PC-3 (cell line): ENCODE results near the gene MTHFD1L. TPM values are rescaled to one million over a fixed set of nuclear protein-coding genes. Genes with fewer than 3 reads are reported as not detected.
"Not testable (repeated sequence)": the region's sequence is repeated elsewhere in the genome, so short reads cannot be mapped to it uniquely, and the experiment has no call there.

Experiments used
- ATAC-seq: fragments of 200-7000 bp; cut with Tn5 transposase; 2 replicates; pipeline ENCODE4 v1.9.1; 2020; ENCODE audit warnings: mild to moderate bottlenecking, moderate library complexity
- BruUV-seq: library from RNA; stranded (reverse); fragments of 400-500 nt; replicated peaks from 2 replicates; lab custom pipeline; 2021; lab: Mats Ljungman, UMichigan
- CTCF ChIA-PET: fragments of 300-600 bp; sonication (Branson Sonifier 250); formaldehyde crosslinking; loops from one replicate; lab custom pipeline; 2022; ENCODE audit warnings: antibody characterized with exemption; lab: Charles Lee
- POLR2A ChIA-PET: fragments of 300-600 bp; sonication (Branson Sonifier 250); formaldehyde crosslinking; loops from one replicate; lab custom pipeline; 2022; ENCODE audit warnings: antibody characterized with exemption; ENCODE audit not compliant: unreplicated experiment; lab: Charles Lee
- DNase-seq: peaks from one replicate; pipeline ENCODE4 v3.0.0-alpha.2; 2015
- H2AFZ ChIP-seq: fragments of 300-600 bp; sonication (generic); 2 replicates; pipeline ENCODE4 v1.6.0; 2016; ENCODE audit warnings: antibody characterized with exemption, low read length
- H3F3A ChIP-seq: fragments of 300-600 bp; sonication (generic); one replicate; pipeline ENCODE4 v1.6.0; 2017; ENCODE audit warnings: antibody characterized with exemption, low read length, control low read depth, mild to moderate bottlenecking; ENCODE audit not compliant: unreplicated experiment
- H3K27ac ChIP-seq: fragments of 300-600 bp; sonication (generic); 2 replicates; pipeline ENCODE4 v1.5.1; 2016; ENCODE audit warnings: mild to moderate bottlenecking, low read length
- H3K27me3 ChIP-seq: fragments of 300-600 bp; sonication (generic); 2 replicates; pipeline ENCODE4 v1.6.1; 2016; ENCODE audit warnings: low read length, mixed read lengths
- H3K36me3 ChIP-seq: fragments of 300-600 bp; sonication (generic); 2 replicates; pipeline ENCODE4 v1.6.1; 2016; ENCODE audit warnings: low read depth, mixed run types, low read length, mixed read lengths
- H3K4me1 ChIP-seq: fragments of 300-600 bp; sonication (generic); 2 replicates; pipeline ENCODE4 v1.5.1; 2016; ENCODE audit warnings: low read length; ENCODE audit not compliant: insufficient read depth
- H3K4me2 ChIP-seq: fragments of 300-600 bp; sonication (generic); 2 replicates; pipeline ENCODE4 v1.6.0; 2016; ENCODE audit warnings: low read length
- H3K4me3 ChIP-seq: fragments of 300-600 bp; sonication (generic); 2 replicates; pipeline ENCODE4 v1.5.1; 2016; ENCODE audit warnings: mild to moderate bottlenecking, low read length, mixed read lengths
- H3K79me2 ChIP-seq: fragments of 300-600 bp; sonication (generic); 2 replicates; pipeline ENCODE4 v1.6.1; 2017; ENCODE audit warnings: low read length, mixed read lengths
- H3K9ac ChIP-seq: fragments of 300-600 bp; sonication (generic); 2 replicates; pipeline ENCODE4 v1.6.0; 2016; ENCODE audit warnings: mild to moderate bottlenecking, low read length
- H3K9me2 ChIP-seq: fragments of 300-600 bp; sonication (generic); replicated peaks from 2 replicates; pipeline ENCODE4 v1.6.1; 2016; ENCODE audit warnings: mixed run types, low read length, mixed read lengths
- H3K9me3 ChIP-seq: fragments of 300-600 bp; sonication (generic); 2 replicates; pipeline ENCODE4 v1.6.1; 2016; ENCODE audit warnings: low read length, mixed read lengths
- H4K20me1 ChIP-seq: fragments of 300-600 bp; sonication (generic); 2 replicates; pipeline ENCODE4 v1.6.1; 2016; ENCODE audit warnings: low read length, mixed read lengths
- EZH2 ChIP-seq: fragments of 300-600 bp; sonication (generic); IDR thresholded peaks from one replicate; pipeline ENCODE4 v1.6.1; 2017; ENCODE audit warnings: antibody characterized with exemption, mild to moderate bottlenecking, low read length; ENCODE audit not compliant: unreplicated experiment
- EZH2phosphoT487 ChIP-seq: fragments of 300-600 bp; sonication (generic); IDR thresholded peaks from 2 replicates; pipeline ENCODE4 v1.6.1; 2018; ENCODE audit warnings: mild to moderate bottlenecking, antibody characterized with exemption, low read length, borderline replicate concordance
- intact Hi-C: fragments of 100-400 bp; cut with micrococcal nuclease; formaldehyde crosslinking; loops from 2 replicates; pipeline ENCODE4 v1.9.0; 2023
- total RNA-seq: library from RNA; depleted of rRNA; stranded (reverse); fragments of >200 nt; gene quantifications from 2 replicates; pipeline ENCODE4 v1.2.3, GENCODE V29; 2014
- TF ChIP-seq, protein P1 (sequence below): fragments of 300-600 bp; sonication (generic); conservative IDR thresholded peaks from 2 replicates; pipeline ENCODE4 v1.5.1; 2017; ENCODE audit warnings: antibody characterized with exemption, low read depth, mild to moderate bottlenecking, low read length

Gene MTHFD1L
- total RNA-seq, 1 experiment from 2014 or later: 11.9 TPM

DNA sequence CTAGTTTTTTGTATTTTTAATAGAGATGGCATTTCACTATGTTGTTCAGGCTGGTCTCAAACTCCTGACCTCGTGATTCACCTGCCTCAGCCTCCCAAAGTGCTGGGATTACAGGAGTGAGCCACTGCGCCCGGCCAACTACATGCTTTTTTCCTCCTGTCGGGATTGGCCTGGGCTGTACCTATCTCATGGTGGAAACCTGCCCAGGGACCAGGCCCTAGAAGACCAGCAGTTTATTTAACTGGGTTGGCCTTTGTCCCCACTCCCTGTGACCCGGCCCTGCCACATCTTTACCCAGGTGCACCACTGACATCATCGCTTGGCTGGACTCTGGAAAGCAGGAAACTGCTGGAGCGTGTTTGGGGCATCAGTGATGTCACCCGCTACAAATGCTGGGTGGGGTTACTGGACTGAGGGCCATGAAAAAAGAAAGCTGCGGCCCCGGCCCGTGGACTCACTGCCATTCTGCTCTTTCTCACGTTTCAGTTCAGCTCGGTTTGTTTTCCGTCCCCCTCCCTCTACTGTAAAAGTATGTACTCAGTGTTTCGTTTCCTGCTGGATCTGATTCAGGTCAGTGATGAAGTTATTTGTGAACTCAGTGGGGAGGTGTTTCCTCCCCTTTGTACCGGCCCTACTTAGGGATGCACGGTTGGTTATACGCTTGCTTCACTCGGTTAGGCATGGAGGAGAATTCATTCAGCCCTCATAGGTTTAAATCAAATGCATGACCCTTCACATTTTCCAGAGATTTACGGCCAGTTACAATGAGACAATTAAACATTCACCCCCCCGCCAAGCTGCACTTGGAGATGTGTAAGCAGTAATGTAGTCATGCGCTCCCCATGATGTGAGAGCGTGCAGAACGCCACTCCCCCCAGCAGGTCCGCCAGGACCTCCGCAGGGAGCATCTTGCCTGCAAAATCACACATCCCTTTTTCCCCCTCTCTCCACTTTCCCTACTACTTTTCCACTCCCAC lies 179.3 kb downstream of the MTHFD1L start:
- Histone ChIP-seq H3K4me1 (peaks cover 53% of the 10 kb centered on the region), H3K79me2 (peaks cover 5% of the 10 kb centered on the region), H2AFZ (no peak overlapping the region), H3K9me3 (no peaks in the 10 kb centered on the region), H3K4me2 (peak overlapping the region; percentile 69), H4K20me1 (no peaks in the 10 kb centered on the region), H3F3A (peaks cover 3% of the 10 kb centered on the region), H3K9me2 (no peaks in the 10 kb centered on the region), H3K36me3 (no peaks in the 10 kb centered on the region), H3K27ac (peak overlapping the region; percentile 100), H3K27me3 (no peaks in the 10 kb centered on the region), H3K4me3 (no peak overlapping the region), H3K9ac (peak overlapping the region; percentile 97)
- ATAC-seq (peak; percentile 56), DNase-seq (peak; percentile 93)
- BruUV-seq: TSS peak; percentile 44
- POLR2A ChIA-PET: interaction anchor here (0.5 to 0.6 kb wide), 3 partner anchors 38 to 345 kb away, joined by 3 to 4 read pairs (median 3); no protein-coding TSS in a partner anchor
- CTCF ChIA-PET: interaction anchor here (0.8 kb wide), 1 partner anchor 30 kb away, joined by 5 read pairs; no protein-coding TSS in a partner anchor
- TF ChIP-seq EZH2: no peak
- TF ChIP-seq, protein P1, sequence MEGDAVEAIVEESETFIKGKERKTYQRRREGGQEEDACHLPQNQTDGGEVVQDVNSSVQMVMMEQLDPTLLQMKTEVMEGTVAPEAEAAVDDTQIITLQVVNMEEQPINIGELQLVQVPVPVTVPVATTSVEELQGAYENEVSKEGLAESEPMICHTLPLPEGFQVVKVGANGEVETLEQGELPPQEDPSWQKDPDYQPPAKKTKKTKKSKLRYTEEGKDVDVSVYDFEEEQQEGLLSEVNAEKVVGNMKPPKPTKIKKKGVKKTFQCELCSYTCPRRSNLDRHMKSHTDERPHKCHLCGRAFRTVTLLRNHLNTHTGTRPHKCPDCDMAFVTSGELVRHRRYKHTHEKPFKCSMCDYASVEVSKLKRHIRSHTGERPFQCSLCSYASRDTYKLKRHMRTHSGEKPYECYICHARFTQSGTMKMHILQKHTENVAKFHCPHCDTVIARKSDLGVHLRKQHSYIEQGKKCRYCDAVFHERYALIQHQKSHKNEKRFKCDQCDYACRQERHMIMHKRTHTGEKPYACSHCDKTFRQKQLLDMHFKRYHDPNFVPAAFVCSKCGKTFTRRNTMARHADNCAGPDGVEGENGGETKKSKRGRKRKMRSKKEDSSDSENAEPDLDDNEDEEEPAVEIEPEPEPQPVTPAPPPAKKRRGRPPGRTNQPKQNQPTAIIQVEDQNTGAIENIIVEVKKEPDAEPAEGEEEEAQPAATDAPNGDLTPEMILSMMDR: no peak
- no peak for TF ChIP-seq EZH2phosphoT487
- intact Hi-C loops: loop anchor here (1.0 to 10.0 kb wide), 3 partner anchors 16 to 150 kb away; no protein-coding TSS in a partner anchor

DNA sequence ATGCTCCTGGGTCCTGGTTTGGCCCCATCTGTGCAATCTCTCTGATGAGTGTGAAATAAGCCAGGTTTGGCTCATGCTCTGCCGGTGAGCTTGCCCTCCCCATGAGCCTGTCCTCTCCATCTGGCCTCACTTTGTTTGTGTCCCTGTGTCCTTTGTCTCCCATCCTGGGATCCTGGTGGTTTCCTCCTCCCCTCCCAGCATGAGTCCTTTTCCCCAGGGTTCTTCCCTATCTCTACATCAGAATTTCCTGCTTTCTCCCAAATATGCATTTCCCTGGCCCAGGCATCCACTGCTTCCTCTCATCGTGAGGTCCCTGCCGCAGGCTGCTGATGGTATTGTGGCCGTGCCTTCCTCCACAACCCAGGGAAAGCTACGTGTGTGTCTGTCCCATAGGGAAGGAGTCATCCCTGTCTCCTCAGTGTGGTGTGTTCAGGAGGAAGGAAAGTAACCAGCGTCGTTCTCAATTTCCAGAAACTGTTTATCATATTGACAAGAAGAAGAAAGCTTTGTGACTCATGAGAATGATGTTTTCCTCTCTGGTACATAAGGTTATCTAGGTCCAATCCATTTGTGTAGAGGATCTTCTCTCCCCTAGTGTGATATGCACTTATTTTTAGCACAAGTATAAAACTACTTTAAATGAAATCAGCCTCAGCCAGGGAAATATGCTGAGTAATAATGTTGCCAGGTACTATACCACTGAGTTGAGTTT lies 180.2 kb downstream of the MTHFD1L start:
- H3K9me2 ChIP-seq, ATAC-seq, H4K20me1 ChIP-seq, H2AFZ ChIP-seq, H3K4me3 ChIP-seq, H3K9me3 ChIP-seq, H3K79me2 ChIP-seq, H3K36me3 ChIP-seq, CTCF ChIA-PET, H3K27me3 ChIP-seq, BruUV-seq, H3F3A ChIP-seq: not testable (repeated sequence)
- intact Hi-C loops: loop anchor here (1.0 to 10.0 kb wide), 2 partner anchors 15 to 151 kb away; no protein-coding TSS in a partner anchor
- H3K27ac ChIP-seq: peak overlapping the region; percentile 100
- peak overlapping the region; percentile 69 for H3K4me2 ChIP-seq
- DNase-seq: peak; percentile 48
- H3K4me1 ChIP-seq: peaks cover 45% of the 10 kb centered on the region
- peak overlapping the region; percentile 97 for H3K9ac ChIP-seq
- POLR2A ChIA-PET: interaction anchor here (0.6 to 0.7 kb wide), 2 partner anchors 18 to 279 kb away, joined by 4 to 5 read pairs; no protein-coding TSS in a partner anchor

GRCh38 chr6:151051164-151051563 lies 185.7 kb downstream of the MTHFD1L start:
- H3K4me2 ChIP-seq: no peak overlapping the region
- H3K4me1 ChIP-seq: peaks cover under 1% of the 10 kb centered on the region
- no peak for ATAC-seq
- ChIA-PET CTCF (no interaction called here), POLR2A (no interaction called here)
- no peaks in the 10 kb centered on the region for H3K36me3 ChIP-seq
- BruUV-seq: no TSS peak
- H3F3A ChIP-seq: no peaks in the 10 kb centered on the region
- H4K20me1 ChIP-seq: no peaks in the 10 kb centered on the region
- H3K9ac ChIP-seq: no peak overlapping the region
- TF ChIP-seq EZH2: no peak
- TF ChIP-seq EZH2phosphoT487: no peak
- TF ChIP-seq, protein P1: no peak
- DNase-seq: no peak
- H3K27me3 ChIP-seq: no peaks in the 10 kb centered on the region
- H3K4me3 ChIP-seq: no peak overlapping the region
- no peak overlapping the region for H3K27ac ChIP-seq
- H3K79me2 ChIP-seq: no peaks in the 10 kb centered on the region
- intact Hi-C loops: no loop called here
- H3K9me3 ChIP-seq: no peaks in the 10 kb centered on the region
- no peaks in the 10 kb centered on the region for H3K9me2 ChIP-seq
- no peak overlapping the region for H2AFZ ChIP-seq
